GM23338 (cell line): Measurements from ENCODE around the gene CA6. TPM values are rescaled to one million over a fixed set of nuclear protein-coding genes. Genes with fewer than 3 reads are reported as not detected.
A peak's percentile ranks its signal among the peaks of the same experiment; 100 is the strongest.
"Not testable (repeated sequence)": the region's sequence is repeated elsewhere in the genome, so short reads cannot be mapped to it uniquely, and the experiment has no call there.

Experiments used
- ATAC-seq: fragments of 200-7000 bp; cut with Tn5 transposase; 3 replicates; pipeline ENCODE4 v1.9.1; 2020
- DNase-seq: peaks from one replicate; pipeline ENCODE4 v3.0.0-alpha.2; 2015; ENCODE audit warnings: low spot score
- H2AFZ ChIP-seq: fragments of 200-600 bp; sonication (generic); 2 replicates; pipeline ENCODE4 v1.8.0; 2016; ENCODE audit warnings: antibody characterized with exemption, mild to moderate bottlenecking, moderate library complexity
- H3F3A ChIP-seq: fragments of 200-600 bp; sonication (generic); replicated peaks from 2 replicates; pipeline ENCODE4 v1.8.0; 2017; ENCODE audit warnings: antibody characterized with exemption, mixed run types, low read depth
- H3K27ac ChIP-seq: fragments of 200-600 bp; sonication (generic); 2 replicates; pipeline ENCODE4 v1.6.1; 2016; ENCODE audit warnings: low read depth
- H3K27me3 ChIP-seq: fragments of 200-600 bp; sonication (generic); 2 replicates; pipeline ENCODE4 v1.8.0; 2016; ENCODE audit warnings: mild to moderate bottlenecking, mixed run types, moderate library complexity; ENCODE audit not compliant: insufficient read depth
- H3K36me3 ChIP-seq: fragments of 200-600 bp; sonication (generic); 2 replicates; pipeline ENCODE4 v1.8.0; 2016; ENCODE audit warnings: mild to moderate bottlenecking; ENCODE audit not compliant: insufficient read depth
- H3K4me1 ChIP-seq: fragments of 200-600 bp; sonication (generic); 2 replicates; pipeline ENCODE4 v1.8.0; 2016; ENCODE audit warnings: mild to moderate bottlenecking, moderate library complexity; ENCODE audit not compliant: insufficient read depth
- H3K4me2 ChIP-seq: fragments of 200-600 bp; sonication (generic); 2 replicates; pipeline ENCODE4 v1.7.1; 2017; ENCODE audit warnings: mixed run types
- H3K4me3 ChIP-seq: fragments of 200-600 bp; sonication (generic); 2 replicates; pipeline ENCODE4 v1.6.1; 2016; ENCODE audit warnings: mixed run types
- H3K79me2 ChIP-seq: fragments of 200-600 bp; sonication (generic); replicated peaks from 2 replicates; pipeline ENCODE4 v1.8.0; 2017; ENCODE audit warnings: mild to moderate bottlenecking; ENCODE audit not compliant: insufficient read depth
- H3K9me2 ChIP-seq: fragments of 200-600 bp; sonication (generic); 2 replicates; pipeline ENCODE4 v1.8.0; 2017; ENCODE audit not compliant: insufficient read depth
- H4K20me1 ChIP-seq: fragments of 200-600 bp; sonication (generic); replicated peaks from 2 replicates; pipeline ENCODE4 v1.8.0; 2017; ENCODE audit warnings: mild to moderate bottlenecking; ENCODE audit not compliant: insufficient read depth
- H3K27ac Mint-ChIP-seq: 2 replicates; pipeline ENCODE4 v1.8.0; 2020; ENCODE audit warnings: inconsistent platforms, mild to moderate bottlenecking, moderate library complexity, mixed read lengths
- H3K27me3 Mint-ChIP-seq: 3 replicates; pipeline ENCODE4 v1.8.0; 2022; ENCODE audit warnings: low read depth, mild to moderate bottlenecking, moderate library complexity, mixed read lengths, inconsistent platforms; ENCODE audit not compliant: insufficient read depth, poor library complexity
- H3K36me3 Mint-ChIP-seq: 3 replicates; pipeline ENCODE4 v1.8.0; 2021; ENCODE audit warnings: low read depth, mild to moderate bottlenecking, inconsistent platforms, moderate library complexity, mixed read lengths
- H3K4me1 Mint-ChIP-seq: 3 replicates; pipeline ENCODE4 v1.8.0; 2020; ENCODE audit warnings: mild to moderate bottlenecking, inconsistent platforms, mixed read lengths
- H3K4me3 Mint-ChIP-seq: 3 replicates; pipeline ENCODE4 v1.8.0; 2021; ENCODE audit warnings: moderate library complexity, mild to moderate bottlenecking, inconsistent platforms, mixed read lengths
- H3K9me3 Mint-ChIP-seq: 3 replicates; pipeline ENCODE4 v1.8.0; 2020; ENCODE audit warnings: moderate library complexity, mild to moderate bottlenecking, inconsistent platforms, mixed read lengths
- CREB1 ChIP-seq: fragments of 250-450 bp; sonication (Bioruptor Pico); IDR thresholded peaks from 2 replicates; pipeline ENCODE4 v1.5.0; 2020; ENCODE audit warnings: low read depth, mild to moderate bottlenecking, moderate library complexity
- CTCF ChIP-seq, 2 experiments: fragments of 200-600 bp in 1 of 2; sonication (generic) in 1 of 2; conservative IDR thresholded peaks; 2 replicates each; pipeline versions ENCODE4 v1.5.1 to v1.6.1; 2016 to 2017; ENCODE audit warnings: antibody characterized with exemption in 2 of 2, low read depth in 2 of 2, mild to moderate bottlenecking in 2 of 2, moderate library complexity in 1 of 2
- EZH2 ChIP-seq: fragments of 200-600 bp; sonication (generic); IDR thresholded peaks from one replicate; pipeline ENCODE4 v1.8.0; 2017; ENCODE audit warnings: antibody characterized with exemption, mild to moderate bottlenecking, low read depth; ENCODE audit not compliant: unreplicated experiment
- JUNB ChIP-seq: IDR thresholded peaks from one replicate; pipeline ENCODE4 v1.6.1; 2016; ENCODE audit warnings: antibody characterized with exemption; ENCODE audit not compliant: unreplicated experiment
- NANOG ChIP-seq: IDR thresholded peaks from 2 replicates; pipeline ENCODE4 v1.6.1; 2016; ENCODE audit warnings: antibody characterized with exemption, borderline replicate concordance
- POLR2AphosphoS5 ChIP-seq: IDR thresholded peaks from 2 replicates; pipeline ENCODE4 v1.6.1; 2016; ENCODE audit warnings: antibody characterized with exemption, low read depth
- ZNF114 ChIP-seq: fragments of 250-450 bp; sonication (Bioruptor Pico); IDR thresholded peaks from 2 replicates; pipeline ENCODE4 v1.5.0; 2020; ENCODE audit warnings: mild to moderate bottlenecking, moderate library complexity
- ZNF331 ChIP-seq: fragments of 250-450 bp; sonication (Bioruptor Pico); IDR thresholded peaks from 2 replicates; pipeline ENCODE4 v1.5.0; 2020; ENCODE audit warnings: low read depth, mild to moderate bottlenecking, moderate library complexity
- polyA plus RNA-seq: library from polyadenylated mRNA; unstranded; fragments of >200 nt; fragmentation: Nextera tagmentation; extraction: Ambion mirVana; gene quantifications from 2 replicates; pipeline ENCODE4 v1.2.1, GENCODE V29; 2016
- total RNA-seq: library from RNA; depleted of rRNA; stranded (reverse); fragments of >200 nt; shearing (Covaris generic); gene quantifications from 2 replicates; pipeline ENCODE4 v1.2.3, GENCODE V29; 2014
- TF ChIP-seq, protein P1 (sequence below): fragments of 250-450 bp; sonication (Bioruptor Pico); IDR thresholded peaks from 2 replicates; pipeline ENCODE4 v1.5.0; 2020; ENCODE audit warnings: mild to moderate bottlenecking, moderate library complexity

Gene CA6
- total and polyA plus RNA-seq, 2 experiments from 2014 or later, result not detected

GRCh38 chr1:8915446-8915845 lies 30.2 kb upstream of the CA6 start:
- H3K4me3 Mint-ChIP-seq, result no peak overlapping the region
- no peaks in the 10 kb centered on the region for H3K36me3 ChIP-seq
- H3K9me3 Mint-ChIP-seq, result peaks cover 20% of the 10 kb centered on the region
- H3K36me3 Mint-ChIP-seq, result peaks cover 15% of the 10 kb centered on the region; the same call in 2 of the 3 replicates
- H2AFZ ChIP-seq, result no peak overlapping the region
- no peak overlapping the region for H3K27ac Mint-ChIP-seq
- H3K27ac ChIP-seq, result no peak overlapping the region
- peaks cover 19% of the 10 kb centered on the region for H3K4me1 ChIP-seq
- H3F3A ChIP-seq, result no peaks in the 10 kb centered on the region
- H3K4me1 Mint-ChIP-seq, result peaks cover 25% of the 10 kb centered on the region
- ATAC-seq, result peak; percentile 31
- no peaks in the 10 kb centered on the region for H3K9me2 ChIP-seq
- TF ChIP-seq ZNF331 (CRISPR knock-in tag) (no peak), EZH2 (no peak), POLR2AphosphoS5 (no peak), NANOG (peak; percentile 10; the same call in 1 of the 2 replicates), CTCF (conservative IDR thresholded peaks at IDR 0.05; ENCODE audit: low read depth in 2 of 2) (no peak)
- DNase-seq, result peak; percentile 44
- H3K4me2 ChIP-seq, result 0 out of 2 replicates have a peak overlapping the region, but pooled peaks have one; percentile 10
- no peaks in the 10 kb centered on the region for H4K20me1 ChIP-seq
- no peaks in the 10 kb centered on the region for H3K79me2 ChIP-seq
- H3K27me3 ChIP-seq, result no peaks in the 10 kb centered on the region
- H3K27me3 Mint-ChIP-seq, result peaks cover 11% of the 10 kb centered on the region
- no peak overlapping the region for H3K4me3 ChIP-seq

GRCh38 chr1:8917536-8917935 lies 28.1 kb upstream of the CA6 start:
- H2AFZ ChIP-seq, H3K79me2 ChIP-seq, H3K36me3 Mint-ChIP-seq, H3K4me3 ChIP-seq, ATAC-seq, H3F3A ChIP-seq, H3K27me3 ChIP-seq, H4K20me1 ChIP-seq, H3K36me3 ChIP-seq, H3K9me2 ChIP-seq, H3K27ac ChIP-seq, H3K9me3 Mint-ChIP-seq, H3K27ac Mint-ChIP-seq, DNase-seq, H3K4me3 Mint-ChIP-seq, H3K4me2 ChIP-seq: not testable (repeated sequence)
- H3K4me1 Mint-ChIP-seq, result peaks cover 19% of the 10 kb centered on the region
- peaks cover 12% of the 10 kb centered on the region for H3K27me3 Mint-ChIP-seq
- H3K4me1 ChIP-seq, result peaks cover 19% of the 10 kb centered on the region

- H2AFZ ChIP-seq, result no peak overlapping the region
- no peaks in the 10 kb centered on the region for H3K9me2 ChIP-seq
- Mint-ChIP-seq H3K27me3 (peaks cover 5% of the 10 kb centered on the region), H3K4me1 (no peaks in the 10 kb centered on the region), H3K27ac (no peak overlapping the region), H3K9me3 (no peaks in the 10 kb centered on the region), H3K4me3 (no peak overlapping the region), H3K36me3 (no peaks in the 10 kb centered on the region)
- H3K27ac ChIP-seq, result no peak overlapping the region
- no peaks in the 10 kb centered on the region for H3K27me3 ChIP-seq
- H3K79me2 ChIP-seq, result no peaks in the 10 kb centered on the region
- H3K4me3 ChIP-seq, result no peak overlapping the region
- H4K20me1 ChIP-seq, result no peaks in the 10 kb centered on the region
- no peak for ATAC-seq
- H3F3A ChIP-seq, result no peaks in the 10 kb centered on the region
- H3K4me2 ChIP-seq, result no peak overlapping the region
- no peaks in the 10 kb centered on the region for H3K4me1 ChIP-seq
- no peak for DNase-seq
- no peaks in the 10 kb centered on the region for H3K36me3 ChIP-seq
- TF ChIP-seq ZNF331 (CRISPR knock-in tag) (no peak), NANOG (no peak), CREB1 (CRISPR knock-in tag) (no peak), ZNF114 (CRISPR knock-in tag) (no peak), EZH2 (no peak), JUNB (no peak)
- TF ChIP-seq, protein P1, sequence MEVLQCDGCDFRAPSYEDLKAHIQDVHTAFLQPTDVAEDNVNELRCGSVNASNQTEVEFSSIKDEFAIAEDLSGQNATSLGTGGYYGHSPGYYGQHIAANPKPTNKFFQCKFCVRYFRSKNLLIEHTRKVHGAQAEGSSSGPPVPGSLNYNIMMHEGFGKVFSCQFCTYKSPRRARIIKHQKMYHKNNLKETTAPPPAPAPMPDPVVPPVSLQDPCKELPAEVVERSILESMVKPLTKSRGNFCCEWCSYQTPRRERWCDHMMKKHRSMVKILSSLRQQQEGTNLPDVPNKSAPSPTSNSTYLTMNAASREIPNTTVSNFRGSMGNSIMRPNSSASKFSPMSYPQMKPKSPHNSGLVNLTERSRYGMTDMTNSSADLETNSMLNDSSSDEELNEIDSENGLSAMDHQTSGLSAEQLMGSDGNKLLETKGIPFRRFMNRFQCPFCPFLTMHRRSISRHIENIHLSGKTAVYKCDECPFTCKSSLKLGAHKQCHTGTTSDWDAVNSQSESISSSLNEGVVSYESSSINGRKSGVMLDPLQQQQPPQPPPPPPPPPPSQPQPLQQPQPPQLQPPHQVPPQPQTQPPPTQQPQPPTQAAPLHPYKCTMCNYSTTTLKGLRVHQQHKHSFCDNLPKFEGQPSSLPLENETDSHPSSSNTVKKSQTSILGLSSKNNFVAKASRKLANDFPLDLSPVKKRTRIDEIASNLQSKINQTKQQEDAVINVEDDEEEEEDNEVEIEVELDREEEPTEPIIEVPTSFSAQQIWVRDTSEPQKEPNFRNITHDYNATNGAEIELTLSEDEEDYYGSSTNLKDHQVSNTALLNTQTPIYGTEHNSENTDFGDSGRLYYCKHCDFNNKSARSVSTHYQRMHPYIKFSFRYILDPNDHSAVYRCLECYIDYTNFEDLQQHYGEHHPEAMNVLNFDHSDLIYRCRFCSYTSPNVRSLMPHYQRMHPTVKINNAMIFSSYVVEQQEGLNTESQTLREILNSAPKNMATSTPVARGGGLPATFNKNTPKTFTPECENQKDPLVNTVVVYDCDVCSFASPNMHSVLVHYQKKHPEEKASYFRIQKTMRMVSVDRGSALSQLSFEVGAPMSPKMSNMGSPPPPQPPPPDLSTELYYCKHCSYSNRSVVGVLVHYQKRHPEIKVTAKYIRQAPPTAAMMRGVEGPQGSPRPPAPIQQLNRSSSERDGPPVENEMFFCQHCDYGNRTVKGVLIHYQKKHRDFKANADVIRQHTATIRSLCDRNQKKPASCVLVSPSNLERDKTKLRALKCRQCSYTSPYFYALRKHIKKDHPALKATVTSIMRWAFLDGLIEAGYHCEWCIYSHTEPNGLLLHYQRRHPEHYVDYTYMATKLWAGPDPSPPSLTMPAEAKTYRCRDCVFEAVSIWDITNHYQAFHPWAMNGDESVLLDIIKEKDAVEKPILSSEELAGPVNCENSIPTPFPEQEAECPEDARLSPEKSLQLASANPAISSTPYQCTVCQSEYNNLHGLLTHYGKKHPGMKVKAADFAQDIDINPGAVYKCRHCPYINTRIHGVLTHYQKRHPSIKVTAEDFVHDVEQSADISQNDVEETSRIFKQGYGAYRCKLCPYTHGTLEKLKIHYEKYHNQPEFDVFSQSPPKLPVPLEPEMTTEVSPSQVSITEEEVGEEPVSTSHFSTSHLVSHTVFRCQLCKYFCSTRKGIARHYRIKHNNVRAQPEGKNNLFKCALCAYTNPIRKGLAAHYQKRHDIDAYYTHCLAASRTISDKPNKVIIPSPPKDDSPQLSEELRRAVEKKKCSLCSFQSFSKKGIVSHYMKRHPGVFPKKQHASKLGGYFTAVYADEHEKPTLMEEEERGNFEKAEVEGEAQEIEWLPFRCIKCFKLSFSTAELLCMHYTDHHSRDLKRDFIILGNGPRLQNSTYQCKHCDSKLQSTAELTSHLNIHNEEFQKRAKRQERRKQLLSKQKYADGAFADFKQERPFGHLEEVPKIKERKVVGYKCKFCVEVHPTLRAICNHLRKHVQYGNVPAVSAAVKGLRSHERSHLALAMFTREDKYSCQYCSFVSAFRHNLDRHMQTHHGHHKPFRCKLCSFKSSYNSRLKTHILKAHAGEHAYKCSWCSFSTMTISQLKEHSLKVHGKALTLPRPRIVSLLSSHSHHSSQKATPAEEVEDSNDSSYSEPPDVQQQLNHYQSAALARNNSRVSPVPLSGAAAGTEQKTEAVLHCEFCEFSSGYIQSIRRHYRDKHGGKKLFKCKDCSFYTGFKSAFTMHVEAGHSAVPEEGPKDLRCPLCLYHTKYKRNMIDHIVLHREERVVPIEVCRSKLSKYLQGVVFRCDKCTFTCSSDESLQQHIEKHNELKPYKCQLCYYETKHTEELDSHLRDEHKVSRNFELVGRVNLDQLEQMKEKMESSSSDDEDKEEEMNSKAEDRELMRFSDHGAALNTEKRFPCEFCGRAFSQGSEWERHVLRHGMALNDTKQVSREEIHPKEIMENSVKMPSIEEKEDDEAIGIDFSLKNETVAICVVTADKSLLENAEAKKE (CRISPR knock-in tag), result no peak
Observed at GRCh38 chr1:8922962-8923361, 22.7 kb upstream of the CA6 start.
